WI38 (cell line): Measurements from ENCODE around the gene USP11.

Source experiments
- H3K4me3 ChIP-seq: 2 replicates; pipeline ENCODE4 v1.5.1; 2011; ENCODE audit warnings: low read depth, mild to moderate bottlenecking, control low read depth, low read length
- CTCF ChIP-seq: IDR thresholded peaks from 2 replicates; pipeline ENCODE4 v1.5.1; 2012; ENCODE audit warnings: low read depth, mild to moderate bottlenecking, control low read depth, low read length

Gene USP11

GRCh38 chrX:47226531-47227333 lies 6.1 kb upstream of the USP11 start:
- no peak for TF ChIP-seq CTCF

GRCh38 chrX:47227334-47227583 lies 5.5 kb upstream of the USP11 start:
- TF ChIP-seq CTCF: no peak

More at GRCh38 chrX:47226531-47227333, 6.1 kb upstream of the USP11 start:
- H3K4me3 ChIP-seq: no peak overlapping the region

GRCh38 chrX:47228550-47229270 lies 4.1 kb upstream of the USP11 start:
- TF ChIP-seq CTCF: no peak
- no peak overlapping the region for H3K4me3 ChIP-seq

More at GRCh38 chrX:47227334-47227583, 5.5 kb upstream of the USP11 start:
- no peak overlapping the region for H3K4me3 ChIP-seq

- H3K4me3 ChIP-seq: no peak overlapping the region
- TF ChIP-seq CTCF: no peak
These were observed 3.4 kb upstream of the USP11 start for GRCh38 chrX:47229427-47229826.

- no peak overlapping the region for H3K4me3 ChIP-seq
- TF ChIP-seq CTCF: no peak
These were observed 2.5 kb upstream of the USP11 start for GRCh38 chrX:47230136-47230868.

GRCh38 chrX:47231167-47231566 lies 1.6 kb upstream of the USP11 start:
- no peak overlapping the region for H3K4me3 ChIP-seq
- TF ChIP-seq CTCF: no peak
